Coronary artery (tissue), 2 donors: ENCODE measurements around the gene MTHFR.
A peak's percentile ranks its signal among the peaks of the same experiment; 100 is the strongest.

Experiments
- DNase-seq: peaks from one replicate; pipeline ENCODE4 v3.0.0-alpha.2; 2017; ENCODE audit warnings: low spot score
- H3K27ac ChIP-seq, 2 donors: fragments of 200-600 bp; sonication (generic); one replicate each; pipeline ENCODE4 v1.5.1; 2016 to 2019
- H3K4me3 ChIP-seq: fragments of 200-600 bp; sonication (generic); 2 replicates; pipeline ENCODE4 v1.5.1; 2016; ENCODE audit warnings: mild to moderate bottlenecking, moderate library complexity
- TF ChIP-seq, protein P1 (sequence below): fragments of 200-600 bp; sonication (generic); IDR thresholded peaks from one replicate; pipeline ENCODE4 v1.5.1; 2019; ENCODE audit warnings: antibody characterized with exemption

MTHFR gene

DNA sequence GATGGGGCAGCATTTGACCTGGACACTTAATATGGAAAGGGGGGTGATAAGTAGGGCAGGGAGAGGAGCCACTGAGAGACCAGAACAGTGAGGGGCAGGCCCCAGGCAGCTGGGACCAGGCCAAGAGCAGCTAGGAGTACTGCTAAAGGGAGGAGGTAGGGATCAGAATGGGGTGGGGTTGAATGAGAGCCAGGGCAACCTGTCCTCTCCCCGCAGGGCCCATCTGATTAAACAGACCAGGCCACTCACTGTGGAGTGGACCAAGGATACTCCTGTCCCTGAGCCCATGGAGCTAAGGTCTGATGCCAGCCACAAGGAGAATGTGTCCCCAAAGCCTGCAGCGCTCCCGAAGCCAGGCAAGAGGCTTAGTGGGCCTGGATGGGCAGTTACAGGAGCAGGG is 41.6 kb downstream of the MTHFR start:
- no peak overlapping the region for H3K27ac ChIP-seq
- TF ChIP-seq, protein P1, sequence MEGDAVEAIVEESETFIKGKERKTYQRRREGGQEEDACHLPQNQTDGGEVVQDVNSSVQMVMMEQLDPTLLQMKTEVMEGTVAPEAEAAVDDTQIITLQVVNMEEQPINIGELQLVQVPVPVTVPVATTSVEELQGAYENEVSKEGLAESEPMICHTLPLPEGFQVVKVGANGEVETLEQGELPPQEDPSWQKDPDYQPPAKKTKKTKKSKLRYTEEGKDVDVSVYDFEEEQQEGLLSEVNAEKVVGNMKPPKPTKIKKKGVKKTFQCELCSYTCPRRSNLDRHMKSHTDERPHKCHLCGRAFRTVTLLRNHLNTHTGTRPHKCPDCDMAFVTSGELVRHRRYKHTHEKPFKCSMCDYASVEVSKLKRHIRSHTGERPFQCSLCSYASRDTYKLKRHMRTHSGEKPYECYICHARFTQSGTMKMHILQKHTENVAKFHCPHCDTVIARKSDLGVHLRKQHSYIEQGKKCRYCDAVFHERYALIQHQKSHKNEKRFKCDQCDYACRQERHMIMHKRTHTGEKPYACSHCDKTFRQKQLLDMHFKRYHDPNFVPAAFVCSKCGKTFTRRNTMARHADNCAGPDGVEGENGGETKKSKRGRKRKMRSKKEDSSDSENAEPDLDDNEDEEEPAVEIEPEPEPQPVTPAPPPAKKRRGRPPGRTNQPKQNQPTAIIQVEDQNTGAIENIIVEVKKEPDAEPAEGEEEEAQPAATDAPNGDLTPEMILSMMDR = no peak
- DNase-seq = no peak
- no peak overlapping the region for H3K4me3 ChIP-seq

DNA sequence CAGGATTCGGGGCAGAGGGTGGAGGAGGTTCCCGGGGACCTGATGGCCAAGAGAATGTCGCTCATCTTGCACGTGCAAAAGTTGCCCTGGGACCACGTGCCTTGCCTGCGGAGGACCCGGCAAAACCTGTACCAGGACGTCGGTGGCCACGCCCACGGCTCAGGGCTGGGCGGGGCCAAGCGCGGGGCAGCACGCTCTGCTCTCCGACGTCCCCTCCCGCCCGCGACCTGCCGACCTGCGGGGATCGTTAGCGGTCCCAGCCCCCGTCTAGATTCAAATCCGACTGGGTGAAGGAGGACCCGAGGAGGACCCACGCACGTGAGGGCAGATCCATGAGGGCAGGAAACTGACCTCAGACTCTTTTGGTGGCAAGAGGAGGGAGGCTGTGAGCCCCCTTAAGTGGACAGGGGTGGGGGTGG is 43.8 kb downstream of the MTHFR start, which contains the start of gene C1orf167:
TSS of gene C1orf167 (plus strand) at position 206 of the 419 bp plus-strand sequence. CDS start 2,208 bp downstream, outside the sequence.
- Histone ChIP-seq H3K27ac (no peak within 1 kb of the TSS), H3K4me3 (peak within 1 kb of the TSS; percentile 30)
- no peak for DNase-seq
- TF ChIP-seq, protein P1 = no peak

DNA sequence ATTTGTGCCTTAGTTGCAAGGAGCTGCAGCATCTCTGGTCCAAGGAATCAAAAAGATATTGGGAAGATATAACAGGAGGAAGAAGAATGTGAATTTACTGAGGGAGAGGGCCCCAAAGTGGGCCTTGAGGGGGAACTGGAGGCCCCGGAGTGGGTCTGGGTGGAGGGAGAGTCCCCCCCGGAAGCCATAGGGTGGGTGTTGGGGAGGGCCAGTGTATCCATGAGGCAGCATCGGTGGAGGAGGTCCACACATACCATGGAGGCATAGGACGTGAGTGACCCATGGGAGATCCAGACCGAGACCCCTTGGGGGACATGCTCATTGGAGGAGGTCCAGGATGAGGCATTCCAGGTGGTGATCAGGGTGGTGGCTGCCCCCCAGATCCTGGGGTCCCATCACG is 44.5 kb downstream of the MTHFR start:
- DNase-seq = no peak
- Histone ChIP-seq H3K27ac (no peak overlapping the region), H3K4me3 (no peak overlapping the region)
- TF ChIP-seq, protein P1 = no peak

DNA sequence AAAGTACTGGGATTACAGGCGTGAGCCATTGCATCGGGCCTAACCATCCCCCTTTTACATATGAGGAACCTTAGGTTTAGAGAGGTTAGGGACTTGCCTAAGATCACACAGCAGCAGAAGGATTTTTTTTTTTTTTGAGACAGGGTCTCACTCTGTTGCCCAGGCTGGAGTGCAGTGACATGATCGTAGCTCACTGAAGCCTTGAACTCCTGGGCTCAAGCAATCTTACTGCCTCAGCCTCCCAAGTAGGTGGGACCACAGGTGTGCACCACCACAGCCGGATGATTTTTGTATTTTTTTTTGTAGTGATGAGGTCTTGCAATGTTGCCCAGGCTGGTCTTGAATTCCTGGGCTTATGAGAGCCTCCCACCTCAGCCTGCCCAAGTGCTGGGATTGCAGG is 46.0 kb downstream of the MTHFR start:
- TF ChIP-seq, protein P1 = no peak
- no peak for DNase-seq
- H3K4me3 ChIP-seq = no peak overlapping the region
- no peak overlapping the region for H3K27ac ChIP-seq

DNA sequence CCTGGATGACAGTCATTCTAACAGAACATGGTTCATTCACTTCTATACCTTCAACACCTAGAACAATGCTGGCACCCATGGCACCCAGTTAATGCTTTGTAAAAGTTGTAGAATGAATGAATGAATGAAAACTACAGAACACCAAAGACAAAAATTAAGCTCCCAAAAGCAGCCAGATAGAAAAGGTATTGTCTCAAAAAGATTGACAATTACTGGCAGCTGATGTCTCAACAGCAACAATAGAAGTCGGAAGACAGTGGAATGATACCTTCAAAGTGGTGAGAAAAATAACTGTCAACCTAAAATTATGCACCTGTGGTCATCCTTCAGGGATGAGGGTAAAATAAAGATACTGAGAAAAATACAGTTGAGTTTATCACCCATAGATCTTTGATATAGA is 48.7 kb downstream of the MTHFR start:
- H3K4me3 ChIP-seq = no peak overlapping the region
- TF ChIP-seq, protein P1 = no peak
- no peak overlapping the region for H3K27ac ChIP-seq
- no peak for DNase-seq

DNA sequence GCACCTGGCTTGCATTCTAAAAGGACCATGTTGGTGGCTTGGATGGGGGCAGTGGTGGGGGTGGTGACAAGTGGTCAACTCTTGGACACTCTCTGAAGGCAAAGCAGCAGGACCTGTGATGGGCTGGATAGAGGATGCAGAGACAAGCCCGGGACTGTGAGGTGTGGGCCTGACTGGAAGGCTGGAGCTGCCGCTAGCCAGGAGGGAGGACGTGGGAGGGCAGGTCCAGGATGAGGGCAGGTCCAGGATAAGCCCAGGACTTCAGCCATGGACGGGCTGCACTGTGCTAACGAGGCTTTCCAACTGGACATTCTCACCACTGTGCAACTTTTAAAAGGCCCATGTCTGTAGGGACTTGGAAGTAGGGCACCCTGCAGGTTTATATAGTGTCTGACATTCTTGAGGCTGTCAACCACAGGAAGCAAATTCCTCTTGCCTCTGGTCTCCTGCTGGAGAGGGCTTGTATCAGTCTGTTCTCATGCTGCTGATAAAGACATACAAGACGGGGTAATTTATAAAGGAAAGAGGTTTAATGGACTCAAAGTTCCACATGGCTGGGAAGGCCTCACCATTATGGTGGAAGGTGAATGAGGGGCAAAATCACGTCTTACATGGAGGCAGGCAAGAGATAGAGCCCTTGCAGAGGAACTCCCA is 52.1 kb downstream of the MTHFR start:
- Histone ChIP-seq H3K4me3 (no peak overlapping the region), H3K27ac (no peak overlapping the region)
- DNase-seq = no peak
- TF ChIP-seq, protein P1 = no peak

DNA sequence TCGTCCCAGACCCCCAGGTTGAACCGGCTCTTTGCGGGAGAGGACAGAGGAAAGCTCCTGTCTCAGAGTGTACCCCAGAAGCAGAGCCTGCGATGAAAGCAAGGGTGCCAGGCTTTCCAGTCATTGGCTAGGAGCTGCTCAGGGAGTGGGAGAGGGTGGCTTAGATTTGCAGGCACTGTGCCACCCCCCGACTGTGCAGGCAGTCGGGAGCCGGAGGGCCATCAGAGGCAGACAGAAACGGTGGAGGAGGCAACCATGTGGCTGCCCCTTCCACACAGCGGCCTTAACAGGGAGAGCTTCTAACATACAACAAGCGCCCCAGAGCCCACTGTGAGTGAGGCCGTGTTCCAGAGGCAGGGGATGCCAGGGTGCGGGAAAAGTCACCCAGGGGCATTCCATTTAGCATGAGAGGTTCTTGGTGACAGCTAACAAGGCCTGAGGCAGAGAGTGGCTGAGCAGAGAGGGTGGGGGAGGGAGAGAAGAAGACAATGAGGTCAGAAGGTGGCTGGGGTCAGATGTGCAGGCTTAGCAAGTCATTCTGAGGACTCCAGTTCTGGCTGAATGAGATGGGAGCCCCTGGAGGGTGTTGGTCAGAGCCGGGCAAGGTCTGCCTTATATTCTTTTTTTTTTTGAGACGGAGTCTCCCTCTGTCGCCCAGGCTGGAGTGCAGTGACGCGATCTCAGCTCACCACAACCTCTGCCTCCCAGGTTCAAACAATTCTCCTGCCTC is 53.2 kb downstream of the MTHFR start:
- H3K27ac ChIP-seq = no peak overlapping the region
- H3K4me3 ChIP-seq = no peak overlapping the region
- no peak for DNase-seq
- TF ChIP-seq, protein P1 = no peak
